HL-60 (cell line): ENCODE measurements around the gene RNF223.

ENCODE experiments used
- DNase-seq, 2 experiments: peaks; one replicate each; pipeline ENCODE4 v3.0.0-alpha.2; 2010 to 2020; ENCODE audit warnings: low read depth in 1 of 2, low spot score in 1 of 2
- H3K27ac ChIP-seq: fragments of 250-450 bp; sonication (Bioruptor Pico); replicated peaks from 2 replicates; pipeline ENCODE4 v1.5.1; 2020; ENCODE audit warnings: mild to moderate bottlenecking, moderate library complexity
- H3K27me3 ChIP-seq: fragments of 250-450 bp; sonication (Bioruptor Pico); 2 replicates; pipeline ENCODE4 v1.5.1; 2021; ENCODE audit warnings: mild to moderate bottlenecking, moderate library complexity; ENCODE audit not compliant: insufficient read depth, poor library complexity, severe bottlenecking
- H3K4me3 ChIP-seq: replicated peaks from 2 replicates; pipeline ENCODE4 v1.5.1; 2011; ENCODE audit warnings: mild to moderate bottlenecking, control low read depth, low read length; ENCODE audit not compliant: insufficient read depth
- CTCF ChIP-seq: IDR thresholded peaks from one replicate; pipeline ENCODE4 v1.5.1; 2011; ENCODE audit warnings: low read length, control low read depth, inconsistent platforms; ENCODE audit not compliant: insufficient read depth
- GABPA ChIP-seq: IDR thresholded peaks from 2 replicates; pipeline ENCODE4 v1.6.1; 2012; ENCODE audit warnings: low read depth
- POLR2AphosphoS5 ChIP-seq: IDR thresholded peaks from 2 replicates; pipeline ENCODE4 v1.6.1; 2012; ENCODE audit warnings: low read depth
- SPI1 ChIP-seq: IDR thresholded peaks from 2 replicates; pipeline ENCODE4 v1.6.1; 2012; ENCODE audit warnings: low read depth, mild to moderate bottlenecking, borderline replicate concordance
- TF ChIP-seq, protein P1 (sequence below): IDR thresholded peaks from 2 replicates; pipeline ENCODE4 v1.6.1; 2012; ENCODE audit warnings: low read depth; ENCODE audit not compliant: insufficient replicate concordance

RNF223 gene

DNA sequence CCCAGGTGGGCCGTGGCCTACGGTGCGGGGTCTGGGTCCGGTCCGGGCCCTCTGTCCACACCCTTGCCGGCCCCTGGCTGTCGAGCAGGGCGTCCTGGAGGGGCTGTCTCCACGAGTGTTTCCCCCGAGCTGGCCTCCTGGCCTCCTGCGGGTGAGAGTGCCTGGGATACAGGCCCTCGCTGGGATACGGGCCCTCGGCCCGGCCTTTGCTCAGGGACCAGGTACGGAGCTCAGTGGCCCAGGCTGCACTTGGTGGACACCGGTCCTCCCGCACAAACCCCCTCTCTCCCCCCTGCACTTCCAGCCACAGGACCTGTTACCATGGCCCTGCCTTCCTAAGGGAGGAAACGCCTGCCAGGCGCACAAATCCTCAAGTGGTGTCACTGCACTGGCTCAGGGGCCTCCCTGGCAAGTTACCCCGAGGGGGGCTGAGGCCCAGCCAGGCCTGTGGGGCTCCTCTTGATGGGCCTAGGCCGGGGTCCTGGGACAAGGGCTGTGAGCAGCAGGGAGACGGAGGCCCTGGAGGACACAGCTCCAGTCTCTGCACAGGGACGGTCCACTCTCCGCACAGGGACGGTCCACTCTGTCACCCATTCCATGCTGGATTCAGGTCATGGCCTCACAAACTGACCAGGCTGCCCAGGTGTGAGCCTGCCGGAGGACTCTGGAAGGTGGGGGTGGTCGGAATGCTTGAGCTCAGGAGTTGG is 18.2 kb upstream of the RNF223 start:
- H3K27me3 ChIP-seq, result no peaks in the 10 kb centered on the region
- no peak overlapping the region for H3K27ac ChIP-seq
- H3K4me3 ChIP-seq, result no peak overlapping the region
- TF ChIP-seq GABPA, result no peak
- TF ChIP-seq POLR2AphosphoS5, result no peak
- TF ChIP-seq CTCF, result no peak
- TF ChIP-seq, protein P1, sequence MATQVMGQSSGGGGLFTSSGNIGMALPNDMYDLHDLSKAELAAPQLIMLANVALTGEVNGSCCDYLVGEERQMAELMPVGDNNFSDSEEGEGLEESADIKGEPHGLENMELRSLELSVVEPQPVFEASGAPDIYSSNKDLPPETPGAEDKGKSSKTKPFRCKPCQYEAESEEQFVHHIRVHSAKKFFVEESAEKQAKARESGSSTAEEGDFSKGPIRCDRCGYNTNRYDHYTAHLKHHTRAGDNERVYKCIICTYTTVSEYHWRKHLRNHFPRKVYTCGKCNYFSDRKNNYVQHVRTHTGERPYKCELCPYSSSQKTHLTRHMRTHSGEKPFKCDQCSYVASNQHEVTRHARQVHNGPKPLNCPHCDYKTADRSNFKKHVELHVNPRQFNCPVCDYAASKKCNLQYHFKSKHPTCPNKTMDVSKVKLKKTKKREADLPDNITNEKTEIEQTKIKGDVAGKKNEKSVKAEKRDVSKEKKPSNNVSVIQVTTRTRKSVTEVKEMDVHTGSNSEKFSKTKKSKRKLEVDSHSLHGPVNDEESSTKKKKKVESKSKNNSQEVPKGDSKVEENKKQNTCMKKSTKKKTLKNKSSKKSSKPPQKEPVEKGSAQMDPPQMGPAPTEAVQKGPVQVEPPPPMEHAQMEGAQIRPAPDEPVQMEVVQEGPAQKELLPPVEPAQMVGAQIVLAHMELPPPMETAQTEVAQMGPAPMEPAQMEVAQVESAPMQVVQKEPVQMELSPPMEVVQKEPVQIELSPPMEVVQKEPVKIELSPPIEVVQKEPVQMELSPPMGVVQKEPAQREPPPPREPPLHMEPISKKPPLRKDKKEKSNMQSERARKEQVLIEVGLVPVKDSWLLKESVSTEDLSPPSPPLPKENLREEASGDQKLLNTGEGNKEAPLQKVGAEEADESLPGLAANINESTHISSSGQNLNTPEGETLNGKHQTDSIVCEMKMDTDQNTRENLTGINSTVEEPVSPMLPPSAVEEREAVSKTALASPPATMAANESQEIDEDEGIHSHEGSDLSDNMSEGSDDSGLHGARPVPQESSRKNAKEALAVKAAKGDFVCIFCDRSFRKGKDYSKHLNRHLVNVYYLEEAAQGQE, result no peak
- TF ChIP-seq SPI1, result no peak
- DNase-seq, result no peak

DNA sequence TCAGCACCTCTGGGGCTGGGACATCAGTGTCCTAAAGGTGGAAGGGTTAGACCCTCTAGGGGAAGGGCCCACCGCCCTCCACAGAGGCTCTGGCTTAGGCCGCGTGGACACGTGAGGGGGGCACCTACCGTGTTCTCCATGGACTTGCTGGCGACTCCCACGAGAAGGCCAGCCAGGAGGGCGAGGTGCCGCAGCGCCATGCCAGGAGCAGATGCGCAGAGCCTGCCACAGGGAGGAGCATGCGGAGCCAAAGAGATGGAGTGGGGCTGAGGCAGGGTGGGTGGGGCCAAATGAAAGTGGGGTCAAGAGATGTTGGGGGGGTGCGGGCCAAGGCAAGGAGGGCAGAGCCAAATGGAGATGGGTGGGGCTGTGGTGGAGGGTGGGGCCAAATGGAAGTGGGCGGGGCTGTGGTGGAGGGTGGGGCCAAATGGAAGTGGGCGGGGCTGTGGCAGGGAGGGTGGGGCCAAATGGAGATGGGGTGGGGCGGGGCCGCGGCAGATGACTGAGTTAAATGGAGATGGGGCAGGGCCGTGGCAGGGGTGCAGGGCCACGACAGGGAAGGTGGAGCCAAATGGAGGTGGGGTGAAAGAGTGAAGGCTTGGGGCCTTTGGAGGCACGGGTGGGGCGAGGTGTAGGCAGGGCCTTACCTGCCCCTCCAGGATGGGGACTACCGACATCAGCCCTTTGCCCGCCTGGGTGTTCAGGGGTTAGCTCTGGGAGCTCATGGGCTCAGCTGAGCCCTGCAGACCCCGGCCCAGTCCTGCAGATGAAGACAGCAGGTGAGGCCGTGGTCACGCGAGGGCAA is 17.4 kb upstream of the RNF223 start:
- Histone ChIP-seq H3K27ac (no peak overlapping the region), H3K4me3 (no peak overlapping the region), H3K27me3 (no peaks in the 10 kb centered on the region)
- DNase-seq, result no peak
- no peak for TF ChIP-seq SPI1
- TF ChIP-seq CTCF, result no peak
- TF ChIP-seq GABPA, result no peak
- TF ChIP-seq, protein P1, result no peak
- no peak for TF ChIP-seq POLR2AphosphoS5

DNA sequence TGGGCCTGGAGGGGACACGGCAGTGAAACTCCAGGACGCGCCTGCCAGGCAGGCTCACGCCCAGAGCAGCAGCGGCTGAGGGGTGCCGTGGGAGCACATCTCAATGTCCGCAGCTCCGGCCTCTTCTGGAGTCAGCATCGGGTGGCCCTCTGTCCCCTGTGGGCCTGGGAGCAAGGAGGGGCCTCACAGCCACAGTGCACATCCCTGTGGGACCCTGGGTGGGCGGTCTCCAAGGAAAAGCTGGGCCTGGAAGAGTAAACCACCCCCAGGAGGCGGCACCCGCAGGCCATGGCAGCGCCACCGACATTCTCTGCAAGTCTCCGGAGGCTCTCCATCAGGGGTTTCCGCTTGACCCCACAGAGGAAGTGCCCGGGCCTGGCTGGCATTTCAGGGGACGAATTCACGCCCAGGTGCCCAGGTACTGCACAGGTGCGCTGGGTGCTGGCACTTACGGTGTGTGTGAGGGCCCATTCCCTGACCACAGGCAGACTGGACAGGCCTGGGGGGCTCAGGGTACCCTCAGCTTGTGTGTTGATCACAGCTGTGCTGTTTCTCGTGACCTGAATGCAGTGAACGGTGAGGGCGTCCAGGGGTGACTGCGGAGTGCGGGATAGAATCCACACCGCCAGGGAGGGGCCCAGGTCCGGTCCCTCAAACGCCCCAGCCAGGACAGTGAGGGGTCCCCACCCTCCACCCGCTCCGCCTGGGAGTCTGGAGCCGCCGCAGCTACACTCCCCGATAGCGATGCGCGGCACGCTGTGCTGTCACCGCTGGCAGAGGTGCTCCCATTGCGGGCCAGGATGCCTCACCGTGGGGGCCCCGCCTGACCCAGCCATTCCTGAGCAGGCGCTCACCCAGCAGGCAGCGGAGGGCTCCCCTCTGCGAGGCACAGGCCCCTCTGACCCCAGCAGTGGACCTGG is 16.6 kb upstream of the RNF223 start:
- Histone ChIP-seq H3K27me3 (no peaks in the 10 kb centered on the region), H3K4me3 (no peak overlapping the region), H3K27ac (no peak overlapping the region)
- DNase-seq, result no peak
- TF ChIP-seq, protein P1, result no peak
- TF ChIP-seq POLR2AphosphoS5, result no peak
- TF ChIP-seq GABPA, result no peak
- no peak for TF ChIP-seq SPI1
- no peak for TF ChIP-seq CTCF
